ENCODE results near the gene TRIM31.

Gene TRIM31

DNA sequence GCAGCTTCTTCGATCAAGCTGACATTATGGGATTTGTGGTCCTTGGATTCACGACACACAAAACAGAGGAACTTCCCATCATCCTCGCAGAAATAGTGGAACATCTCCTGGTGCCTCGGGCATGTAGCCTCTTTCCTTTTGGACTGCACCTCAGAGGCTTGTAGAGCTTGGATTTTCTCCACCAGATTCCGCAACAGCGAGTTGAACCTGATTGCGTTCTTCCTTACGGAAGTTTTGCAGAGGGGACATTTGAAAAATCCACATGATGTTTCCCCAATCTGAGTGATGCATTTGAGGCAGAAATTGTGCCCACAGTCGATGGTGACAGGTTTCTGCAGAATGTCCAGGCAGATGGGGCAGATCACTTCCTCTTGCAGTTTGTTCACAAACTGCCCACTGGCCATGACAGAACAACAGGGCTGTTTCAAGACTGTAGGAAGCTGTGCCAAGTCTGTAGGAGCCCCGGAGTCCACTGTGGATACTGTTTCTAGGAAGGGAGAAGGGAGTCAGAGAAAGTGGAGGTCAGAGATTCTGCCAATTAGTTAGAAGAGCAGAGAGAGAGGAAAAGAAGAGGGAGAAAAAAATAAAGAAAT lies 392 bp downstream of the TRIM31 start:
- DNase-seq = no peak

DNA sequence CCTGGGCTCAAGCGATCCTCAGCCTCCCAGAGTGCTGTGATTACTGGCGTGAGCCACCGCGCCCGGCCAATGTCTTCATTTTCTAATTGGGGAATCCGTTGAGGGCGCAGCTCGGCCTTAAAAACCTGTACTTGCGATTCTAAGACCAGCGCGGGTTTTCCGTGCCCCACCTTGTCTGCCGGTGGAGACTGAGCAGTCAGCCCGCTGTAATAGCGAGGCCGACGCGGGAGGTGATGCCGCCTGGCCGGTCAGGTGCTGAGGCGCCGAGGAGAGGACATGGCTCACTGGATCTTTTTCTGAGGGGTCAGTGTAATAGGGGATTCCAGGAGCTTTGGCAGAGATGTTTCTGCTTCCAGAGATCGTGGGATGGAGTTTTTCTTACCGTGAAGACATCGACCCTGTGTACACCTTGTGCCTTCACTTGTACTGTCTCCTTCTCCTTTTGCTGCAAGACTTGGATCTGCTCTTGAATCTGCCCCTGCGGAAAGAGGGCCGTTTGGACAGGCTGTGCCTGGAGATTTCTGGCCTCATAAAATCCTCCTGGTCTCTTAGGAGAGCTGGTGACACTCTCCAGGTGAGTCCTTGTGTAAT lies 1.5 kb downstream of the TRIM31 start:
- DNase-seq = no peak

DNA sequence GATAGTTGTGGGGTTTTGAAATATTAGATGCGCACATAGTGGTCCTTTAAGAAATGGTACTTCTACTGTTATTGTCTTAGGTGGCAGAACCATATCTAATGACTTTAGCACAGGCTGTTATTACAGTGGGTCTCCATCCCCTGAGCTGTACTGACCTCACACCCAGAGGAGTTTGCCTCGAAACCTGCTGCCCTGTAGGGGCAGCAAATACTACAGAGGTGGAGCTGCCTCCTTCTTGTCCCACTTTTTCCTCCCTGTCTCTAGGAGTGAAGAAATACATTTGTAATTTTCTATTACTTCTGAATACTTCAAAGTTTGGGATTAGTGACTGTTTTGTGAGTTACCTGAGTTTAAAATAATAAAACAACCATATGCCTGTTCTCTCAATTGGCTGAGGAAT lies 8.2 kb downstream of the TRIM31 start:
- no peak for DNase-seq

DNA sequence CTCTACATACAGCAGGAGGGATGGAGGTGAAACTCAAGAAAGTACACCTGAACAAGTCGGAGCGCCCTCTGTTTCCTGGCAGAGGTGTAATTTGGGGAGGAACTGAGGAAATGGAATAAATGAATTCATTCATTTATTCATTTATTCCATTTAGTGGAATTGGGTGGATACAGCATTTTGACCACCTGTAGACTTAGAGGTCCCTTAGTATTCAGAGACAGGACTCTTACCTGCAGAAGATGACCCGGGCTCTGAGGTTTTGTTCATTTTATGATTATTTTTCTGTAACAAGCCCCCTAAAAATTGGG lies 9.1 kb downstream of the TRIM31 start:
- DNase-seq = no peak

DNA sequence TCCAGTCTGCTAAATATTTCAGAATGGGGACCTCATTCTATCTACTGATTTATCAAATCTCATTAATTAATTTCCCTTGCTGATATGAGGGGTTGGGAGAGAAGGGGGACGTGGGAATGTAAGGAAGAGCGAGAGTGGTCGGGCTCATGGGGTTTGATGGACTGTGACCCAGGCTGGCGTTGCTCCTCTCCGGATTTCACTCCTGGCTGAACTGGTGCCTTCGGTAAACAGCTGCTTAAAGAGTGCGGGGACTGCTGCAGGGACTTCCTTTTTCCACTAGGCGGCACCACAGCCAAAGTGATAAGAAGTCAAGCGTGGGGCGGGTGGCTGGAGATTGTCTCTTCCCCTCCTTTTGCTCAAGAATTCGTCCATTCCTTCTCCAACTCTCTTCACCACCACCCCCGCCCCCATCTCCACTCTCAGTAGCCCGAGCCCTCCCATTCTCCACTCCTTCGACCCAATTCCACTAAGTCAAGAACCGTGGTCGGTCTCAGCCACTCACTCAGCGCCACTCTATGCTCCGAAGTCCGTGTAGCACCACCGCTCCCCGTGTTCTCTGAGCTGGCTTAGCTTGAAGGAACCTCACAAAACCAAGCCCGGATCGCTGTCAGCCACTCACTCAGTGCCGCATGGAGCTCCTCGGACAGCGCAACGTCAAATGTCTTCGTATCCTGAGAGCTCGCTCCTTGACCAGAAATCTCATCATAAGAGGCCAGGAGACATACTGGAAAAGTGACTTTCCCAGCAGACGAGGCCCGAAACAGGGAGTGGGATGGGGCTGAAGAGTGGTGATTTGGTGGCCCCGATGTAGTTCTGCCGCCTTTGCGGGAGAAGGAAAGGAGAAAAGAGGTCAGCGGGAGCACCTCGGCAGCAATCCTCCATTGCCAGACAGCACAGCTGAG lies 9.7 kb downstream of the TRIM31 start:
- peak; percentile 86 for DNase-seq

DNA sequence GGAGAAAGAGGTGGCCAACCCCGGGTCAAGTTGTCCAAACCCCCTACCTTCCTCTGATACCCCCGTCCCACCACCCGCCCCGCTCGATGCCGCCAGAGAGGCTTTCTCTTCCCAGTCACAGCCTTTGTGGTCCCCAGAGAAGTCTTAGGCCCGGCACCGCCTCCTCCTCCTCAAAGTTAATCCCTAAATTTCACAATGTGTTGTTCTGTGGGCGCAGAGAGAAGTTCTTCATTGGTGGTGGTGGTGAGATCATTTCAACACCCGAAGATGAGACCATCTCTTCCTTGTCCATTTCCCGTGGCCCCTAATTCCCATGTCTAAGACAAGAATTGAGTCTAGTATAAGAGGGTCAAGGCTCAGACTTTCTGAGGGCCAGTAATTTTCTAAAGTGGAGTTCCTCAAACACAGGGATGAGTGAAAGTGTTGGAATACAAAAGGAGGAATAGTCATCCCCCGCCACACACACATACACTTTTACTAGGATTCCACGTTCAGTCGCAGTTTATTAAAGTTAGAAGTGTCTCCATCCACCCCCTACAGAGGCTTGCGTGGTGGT lies 10.4 kb downstream of the TRIM31 start:
- DNase-seq = peak; percentile 31

DNA sequence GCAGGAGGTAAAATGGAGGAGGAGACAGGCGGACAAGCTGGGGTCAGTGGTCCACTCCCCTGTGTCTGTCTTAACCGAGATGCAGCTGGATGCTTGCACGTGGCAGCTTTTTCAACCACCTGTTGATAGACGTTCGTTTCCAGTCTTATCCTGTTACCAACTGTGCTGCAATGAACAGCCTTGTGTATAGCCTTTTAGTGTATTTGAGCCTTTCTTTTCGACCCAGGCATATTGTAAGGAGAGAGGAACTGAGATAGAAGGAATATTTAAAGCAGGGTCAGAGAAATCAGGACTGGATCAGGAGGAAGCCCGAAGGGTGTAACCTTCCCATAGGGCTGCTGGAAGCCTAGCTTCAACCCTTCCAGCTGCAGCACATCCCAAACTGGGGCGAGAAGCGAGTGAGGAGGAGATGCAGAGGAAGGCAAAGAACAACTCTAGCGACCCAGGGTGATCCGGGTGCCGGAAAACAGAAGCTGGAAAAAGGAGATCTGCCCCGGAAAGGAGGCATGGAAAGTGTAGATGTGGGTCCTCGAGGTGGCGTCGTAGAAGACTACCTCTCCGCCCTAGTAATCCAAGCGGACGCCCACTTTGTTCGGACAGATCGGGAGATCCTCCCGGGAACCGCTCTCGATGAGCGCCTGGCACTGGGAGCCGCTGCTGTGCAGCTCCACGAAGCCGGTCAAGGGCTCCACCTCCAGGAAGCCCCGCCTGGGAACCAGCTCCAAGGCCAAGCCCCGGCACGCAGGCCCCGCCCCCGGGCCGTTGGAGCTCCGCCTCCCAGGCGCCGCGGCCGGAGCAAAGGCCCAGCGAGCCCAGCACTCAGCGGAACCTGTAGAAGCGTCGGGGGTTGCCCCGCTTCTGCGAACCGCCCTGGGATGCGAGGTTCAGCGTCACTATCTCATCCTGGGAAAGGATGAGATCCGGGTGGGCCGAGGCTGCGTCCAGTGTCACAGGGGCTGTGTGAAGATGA lies 11.2 kb downstream of the TRIM31 start:
- peak; percentile 82 for DNase-seq

DNA sequence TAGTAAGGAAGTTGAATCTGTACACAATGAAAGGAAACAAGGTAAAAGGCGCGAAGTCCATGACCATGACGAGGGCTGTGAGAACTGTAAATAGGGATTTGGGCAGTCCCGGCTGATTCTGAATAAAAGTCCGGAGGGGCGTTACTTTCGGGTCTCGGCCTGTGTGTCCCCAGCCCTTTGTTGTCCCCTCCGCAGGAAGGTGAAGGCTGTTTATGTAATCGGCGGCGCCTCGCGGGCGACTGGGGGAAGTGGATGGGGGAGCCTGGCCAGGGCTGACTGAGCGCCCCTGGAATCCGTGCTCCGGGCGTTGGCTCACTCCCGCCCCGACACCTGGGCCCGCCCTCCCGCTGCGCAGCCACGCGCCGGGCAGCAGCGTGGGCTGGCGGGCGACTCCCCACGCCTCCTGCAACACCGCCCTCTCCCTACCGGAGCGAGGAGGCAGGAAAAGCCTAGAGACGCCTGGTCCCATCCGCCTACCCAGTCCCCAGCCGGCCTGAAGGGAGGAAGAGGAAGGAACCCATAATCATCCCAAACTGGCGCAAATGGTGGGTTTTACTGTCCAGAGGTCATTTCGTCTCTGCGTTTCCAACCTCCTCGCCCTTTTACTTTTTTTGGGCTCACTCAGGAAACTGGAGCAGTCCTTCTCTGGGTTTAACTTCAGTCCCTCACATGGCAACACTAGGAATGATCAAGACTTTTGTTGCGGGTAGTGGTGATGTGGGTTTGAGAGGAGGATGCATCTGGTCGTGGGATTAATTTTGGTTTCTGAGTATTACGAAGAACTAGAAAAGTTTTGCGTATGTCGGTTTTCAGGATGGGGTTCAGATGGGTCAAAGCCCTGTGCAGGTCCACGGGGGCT lies 12.1 kb downstream of the TRIM31 start:
- DNase-seq = no peak

DNA sequence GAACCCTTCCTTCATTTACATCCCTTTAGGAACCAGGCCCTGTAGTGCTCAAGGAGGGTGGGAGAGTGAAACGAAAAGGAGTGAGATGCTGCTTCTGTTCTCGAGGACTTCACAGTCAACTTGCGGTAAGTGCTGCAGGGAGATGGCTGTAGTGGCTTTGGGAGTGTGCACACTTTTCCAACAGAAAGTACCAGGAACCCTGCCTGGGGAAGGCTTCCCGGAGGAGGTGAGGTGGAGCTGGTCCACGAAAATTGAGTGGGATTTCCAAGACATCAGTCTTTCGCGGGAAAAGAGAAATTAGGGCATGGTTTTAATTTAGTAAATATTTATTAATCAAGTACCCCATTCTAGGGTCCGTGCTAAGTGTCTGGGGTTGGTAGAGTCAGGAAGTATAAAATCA lies 12.7 kb downstream of the TRIM31 start:
- no peak for DNase-seq

DNA sequence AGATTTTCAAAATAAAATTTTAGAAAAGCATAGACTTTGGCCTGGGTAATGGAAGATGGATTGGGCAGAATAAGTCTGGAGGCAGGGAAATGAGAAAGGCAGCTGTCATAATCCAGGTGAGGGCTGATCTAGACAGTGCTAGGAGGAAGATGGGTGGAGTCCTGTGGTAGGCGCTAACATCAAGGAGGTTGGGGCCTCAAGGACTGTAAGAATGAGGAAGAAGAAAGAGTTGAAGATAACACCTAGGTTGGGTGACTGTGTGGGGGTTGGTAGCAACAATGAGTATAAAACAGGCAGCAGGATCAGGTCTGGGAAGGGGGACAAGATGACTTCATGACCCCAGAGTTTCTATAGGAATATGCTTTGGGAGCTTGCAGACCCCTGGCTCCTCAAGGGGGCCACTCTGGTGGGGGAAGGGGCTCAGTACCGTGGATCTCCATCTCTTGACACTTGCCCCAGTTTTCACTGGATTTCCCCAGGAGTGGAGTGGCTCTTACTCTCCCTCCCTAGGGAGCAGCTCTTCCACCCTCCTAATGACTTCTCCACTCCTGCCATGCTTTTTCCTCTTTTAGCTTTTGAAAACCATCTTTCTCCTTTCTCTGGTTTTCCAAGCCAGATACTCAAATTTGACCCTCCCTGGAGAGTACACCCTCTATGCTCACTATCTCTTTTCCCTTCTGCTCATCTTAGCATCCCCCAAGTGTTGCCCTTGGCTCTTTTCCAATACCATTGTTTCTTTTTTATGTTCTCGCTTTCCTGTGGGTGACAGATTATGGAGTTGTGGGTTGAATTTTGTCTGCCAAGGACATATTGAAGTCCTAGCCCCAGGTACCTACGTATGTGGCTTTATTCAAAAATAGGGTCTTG lies 14.8 kb downstream of the TRIM31 start:
- no peak for DNase-seq

DNA sequence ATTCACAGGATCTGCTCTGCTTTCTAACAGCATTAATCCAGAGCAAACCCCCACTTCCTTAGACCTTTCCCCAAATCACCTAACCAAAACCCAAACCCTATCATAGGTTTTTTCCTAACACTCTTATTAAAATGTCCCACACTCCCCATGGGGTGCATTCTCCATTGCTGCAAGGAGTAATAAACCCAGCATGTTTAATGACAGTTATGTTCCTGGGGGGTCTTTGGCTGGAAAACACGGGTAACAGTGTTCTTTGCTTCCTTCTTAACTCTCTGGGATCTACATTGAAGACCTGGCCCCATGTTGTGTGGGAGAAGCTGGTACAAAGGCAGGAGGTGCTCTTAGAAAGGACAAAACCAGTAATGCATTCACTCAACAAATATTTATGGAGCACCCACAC lies 16.1 kb downstream of the TRIM31 start:
- no peak for DNase-seq

DNA sequence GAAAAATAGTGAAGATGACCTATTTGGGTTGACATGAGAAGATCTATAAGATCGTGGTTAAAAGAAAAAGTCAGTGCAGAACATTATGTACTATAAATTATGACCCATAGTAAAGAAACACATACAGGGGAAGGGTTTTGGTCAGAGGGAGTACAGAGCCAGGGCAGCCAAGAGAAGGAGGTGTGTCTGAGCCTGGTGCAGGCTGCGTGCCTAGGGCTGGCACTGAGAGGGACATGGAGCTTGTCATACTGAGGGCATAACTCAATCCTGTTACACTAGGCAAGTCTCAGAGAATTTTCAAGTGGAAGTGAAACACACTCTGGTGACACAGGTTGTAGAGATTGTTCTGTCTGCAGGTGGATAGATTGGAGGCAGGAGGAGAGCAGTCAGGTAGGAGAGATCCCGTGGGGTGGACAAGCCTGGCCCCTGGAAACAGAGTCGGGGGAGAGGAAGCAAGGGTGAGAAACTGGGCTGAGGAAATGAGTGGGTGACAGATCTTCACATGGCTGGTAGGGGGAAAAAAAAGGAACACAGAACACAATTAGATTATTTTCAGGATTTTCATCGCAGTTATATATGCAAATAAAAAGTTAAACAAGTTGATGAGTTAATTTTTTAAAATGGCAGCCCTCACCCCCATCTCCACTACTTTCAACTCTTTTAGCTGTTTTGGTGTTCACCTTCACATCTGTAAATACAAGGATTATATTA lies 18.8 kb downstream of the TRIM31 start:
- DNase-seq = no peak

DNA sequence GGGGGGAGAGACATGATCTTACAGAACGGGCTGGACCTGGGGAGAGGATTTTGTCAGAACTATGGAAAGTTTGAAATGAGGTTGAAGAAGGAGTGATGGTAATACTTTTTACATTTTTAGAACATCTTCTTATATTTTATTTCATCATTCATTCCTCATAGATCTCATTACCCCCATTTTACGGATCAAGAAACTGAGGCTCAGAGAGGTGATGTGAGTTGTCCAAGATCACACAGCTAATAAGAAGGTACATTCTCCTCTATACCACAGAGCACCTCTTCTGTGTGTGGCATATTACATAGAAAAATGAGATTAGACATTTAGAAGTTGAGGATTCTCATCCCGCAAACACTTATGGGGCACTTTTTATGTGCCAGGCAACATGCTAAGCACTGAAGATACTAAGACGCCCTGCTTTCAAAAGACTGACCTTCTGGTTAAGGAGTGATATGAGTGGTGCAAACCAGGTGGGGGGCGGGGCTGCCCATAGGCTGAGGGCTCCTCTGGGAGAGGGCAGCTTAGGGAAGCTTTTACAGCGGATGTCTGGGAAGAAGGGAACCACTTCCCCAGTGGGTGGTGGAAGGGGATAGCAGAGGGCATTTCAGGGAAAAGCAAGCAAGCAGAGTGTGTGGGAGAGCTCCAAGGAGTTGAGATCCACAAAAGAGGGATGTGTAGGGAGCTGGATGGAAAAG lies 19.9 kb downstream of the TRIM31 start:
- no peak for DNase-seq

DNA sequence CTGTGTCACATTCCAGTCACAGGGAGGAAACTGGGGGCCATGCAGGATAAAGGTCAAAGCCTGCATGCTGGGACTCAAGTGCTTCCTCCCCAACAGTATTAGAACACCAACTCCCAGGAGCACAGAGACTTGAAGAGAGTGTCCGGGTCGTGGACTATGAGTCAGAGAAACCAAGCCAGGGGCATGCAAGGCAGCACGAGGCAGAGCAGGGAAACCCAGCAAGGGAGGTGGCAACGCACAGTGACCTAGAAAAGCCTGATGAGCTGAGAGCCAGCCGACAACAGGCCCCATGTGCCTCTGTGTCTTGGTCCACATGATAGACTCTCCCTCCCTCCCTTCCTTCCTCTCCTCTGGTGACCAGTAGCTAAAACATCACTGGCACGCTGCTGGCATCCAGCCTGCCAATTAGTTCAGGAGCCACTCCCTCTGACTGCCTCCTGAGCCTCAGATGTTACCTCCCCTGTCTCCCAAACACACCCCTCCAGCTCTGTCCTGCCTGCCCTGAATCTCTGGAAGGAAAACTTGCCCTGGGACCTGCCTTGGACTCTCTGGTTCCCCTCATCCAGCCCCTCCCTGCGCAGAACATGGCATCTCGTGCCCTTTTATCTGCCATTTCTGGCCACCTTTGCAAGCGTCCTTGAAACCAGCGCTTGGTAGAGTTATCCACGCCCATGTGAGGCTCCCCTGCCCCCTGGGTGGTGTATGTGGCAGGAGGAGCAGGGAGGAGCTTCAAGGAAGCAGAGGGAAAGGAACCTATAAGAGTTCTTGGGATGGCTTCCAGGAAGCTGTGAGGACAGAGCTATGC lies 21.1 kb downstream of the TRIM31 start:
- peak; percentile 58 for DNase-seq

DNA sequence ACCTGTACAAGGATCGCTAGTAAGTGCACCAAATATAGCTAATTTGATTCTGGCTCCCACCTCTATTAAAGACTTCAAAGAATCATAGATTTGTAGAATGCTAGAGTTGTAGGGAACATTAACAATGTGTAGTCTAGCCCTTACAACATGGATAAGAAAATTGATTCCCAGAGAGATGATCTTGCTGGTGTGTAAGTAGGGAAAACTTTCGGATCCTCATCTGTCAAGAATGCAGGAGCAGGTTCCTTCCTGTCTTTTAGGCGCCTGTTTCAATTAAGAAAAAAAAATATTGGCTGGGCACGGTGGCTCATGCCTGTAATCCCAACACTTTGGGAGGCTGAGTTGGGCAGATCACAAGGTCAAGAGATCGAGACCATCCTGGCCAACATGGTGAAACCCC lies 25.0 kb downstream of the TRIM31 start:
- DNase-seq = no peak

DNA sequence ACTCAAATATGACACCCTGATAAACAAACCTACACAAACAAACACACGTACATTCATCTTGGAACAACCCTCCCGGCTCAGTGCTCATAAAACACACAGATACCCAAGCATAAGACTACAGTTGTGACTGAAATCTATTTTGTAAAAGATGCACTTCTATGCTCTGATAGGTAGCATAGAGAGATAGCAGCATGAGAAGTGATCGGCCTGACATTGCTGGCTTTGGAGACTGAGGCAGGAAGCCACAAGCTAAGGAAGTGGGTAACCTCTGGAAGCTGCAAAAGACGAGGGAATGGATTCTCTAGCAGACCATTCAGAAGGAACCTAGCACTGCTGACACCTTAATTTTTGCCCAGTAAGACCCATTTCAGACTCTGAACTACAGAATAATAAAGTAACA lies 35.7 kb downstream of the TRIM31 start:
- DNase-seq = no peak

DNA sequence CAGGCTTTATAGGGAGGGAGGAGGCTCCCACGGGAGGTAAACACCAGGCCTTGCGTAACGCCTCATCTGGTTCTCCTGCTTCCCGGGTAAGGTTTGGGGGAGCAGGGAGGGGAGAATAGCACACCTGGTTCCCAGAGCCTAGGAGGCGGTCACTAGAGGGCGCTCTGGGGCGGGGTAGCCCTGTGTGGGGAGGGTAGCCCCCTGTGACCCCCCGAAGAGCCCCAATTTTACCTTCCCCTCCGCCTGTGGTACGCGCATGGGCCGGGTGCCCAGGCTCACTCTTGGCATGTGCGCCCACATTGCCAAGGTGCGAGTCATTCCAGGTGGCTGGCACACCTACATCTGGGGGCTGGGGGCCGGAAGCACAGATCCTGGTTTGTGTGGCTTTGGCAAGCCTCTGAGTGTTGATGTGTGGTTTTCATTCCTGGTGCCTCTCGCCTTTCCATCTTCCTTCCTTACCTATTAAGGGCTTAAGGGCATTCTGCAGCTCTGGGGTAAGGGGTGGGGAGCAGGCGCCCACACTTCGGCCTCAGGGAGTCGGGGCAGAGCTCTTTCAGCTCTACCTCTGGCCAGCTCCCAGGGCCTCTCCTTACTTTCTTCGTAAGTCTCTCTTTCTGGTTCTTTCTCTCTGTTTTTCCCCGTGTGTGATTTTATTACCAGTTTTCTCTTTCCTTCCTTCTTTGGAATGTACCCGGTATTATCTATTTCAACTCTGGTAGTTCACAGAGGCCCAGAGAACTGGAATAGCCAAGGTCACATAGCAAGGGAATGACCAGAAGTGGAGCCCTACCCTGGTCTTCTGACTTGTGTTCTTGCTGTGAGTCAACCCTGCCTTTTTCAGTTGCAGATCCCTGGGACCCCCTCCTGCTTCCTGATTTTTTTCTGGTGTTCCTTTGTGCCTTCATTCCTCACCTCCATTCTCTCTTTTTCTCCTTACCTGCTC lies 36.8 kb downstream of the TRIM31 start:
- DNase-seq = no peak

Measured in fibroblast of upper back skin (primary cell).